K562 (cell line): Measurements from ENCODE around the gene EHBP1L1. TPM values are rescaled to one million over a fixed set of nuclear protein-coding genes. Genes with fewer than 3 reads are reported as not detected.

ENCODE experiments used
- CHD2 ChIP-seq: IDR thresholded peaks from 2 replicates; pipeline ENCODE4 v1.6.1; 2011; ENCODE audit warnings: low read depth, low read length
- CTCF ChIP-seq, 3 experiments: IDR thresholded peaks in 2 of 3; conservative IDR thresholded peaks in 1 of 3; 2 replicates each; pipeline ENCODE4 v1.5.1; 2011 to 2012; ENCODE audit warnings: low read length in 3 of 3, mild to moderate bottlenecking in 3 of 3, control low read depth in 2 of 3, improper control_type of control experiment in 1 of 3, inconsistent platforms in 1 of 3, low read depth in 1 of 3, mixed read lengths in 1 of 3, moderate library complexity in 1 of 3; ENCODE audit not compliant: insufficient read depth in 2 of 3
- KDM2B ChIP-seq: fragments of 250-450 bp; sonication (Bioruptor Pico); IDR thresholded peaks from 2 replicates; pipeline ENCODE4 v1.8.0; 2021; ENCODE audit warnings: mild to moderate bottlenecking, moderate library complexity
- MAZ ChIP-seq, 2 experiments: fragments of 450-650 bp in 1 of 2; sonication (generic) in 1 of 2; formaldehyde crosslinking; IDR thresholded peaks in 1 of 2; conservative IDR thresholded peaks in 1 of 2; 2 replicates each; pipeline versions ENCODE4 v1.4.0 to v1.5.0; 2020; ENCODE audit warnings: mild to moderate bottlenecking in 1 of 2, missing genetic modification reagents in 1 of 2
- MBD2 ChIP-seq: sonication (generic); IDR thresholded peaks from 2 replicates; pipeline ENCODE4 v1.6.1; 2016; ENCODE audit warnings: low read depth, borderline replicate concordance
- NFYB ChIP-seq: IDR thresholded peaks from 2 replicates; pipeline ENCODE4 v1.6.1; 2011; ENCODE audit warnings: mild to moderate bottlenecking, moderate library complexity; ENCODE audit not compliant: insufficient read length; ENCODE audit errors: extremely low read depth
- NRF1 ChIP-seq, 2 experiments: fragments of 450-650 bp; IDR thresholded peaks in 1 of 2; conservative IDR thresholded peaks in 1 of 2; 2 replicates each; pipeline ENCODE4 v1.6.1; 2014; ENCODE audit warnings: mild to moderate bottlenecking in 2 of 2
- POLR2B ChIP-seq: fragments of 450-650 bp; IDR thresholded peaks from 2 replicates; pipeline ENCODE4 v1.6.1; 2018; ENCODE audit warnings: low read depth; ENCODE audit not compliant: partially characterized antibody
- POU5F1 ChIP-seq: fragments of 150-350 bp; IDR thresholded peaks from 2 replicates; pipeline ENCODE4 v1.6.1; 2014; ENCODE audit warnings: borderline replicate concordance, low read length, low read depth, mild to moderate bottlenecking; ENCODE audit not compliant: partially characterized antibody
- SAFB2 ChIP-seq: fragments of 200-400 bp; formaldehyde crosslinking; IDR thresholded peaks from 2 replicates; pipeline ENCODE4 v1.6.1; 2018; ENCODE audit warnings: borderline replicate concordance, low read length, low read depth, moderate library complexity; ENCODE audit not compliant: severe bottlenecking
- SMARCA5 ChIP-seq: fragments of 450-650 bp; IDR thresholded peaks from 2 replicates; pipeline ENCODE4 v1.6.1; 2016
- SREBF1 ChIP-seq: fragments of 150-350 bp; IDR thresholded peaks from 2 replicates; pipeline ENCODE4 v1.6.1; 2014; ENCODE audit warnings: antibody characterized with exemption, low read depth, low read length, borderline replicate concordance
- USF1 ChIP-seq: sonication (generic); formaldehyde crosslinking; IDR thresholded peaks from 2 replicates; pipeline ENCODE4 v1.9.0; 2022; ENCODE audit warnings: mild to moderate bottlenecking, missing genetic modification reagents
- YBX1 ChIP-seq: fragments of 450-650 bp; IDR thresholded peaks from 2 replicates; pipeline ENCODE4 v1.7.1; 2016; ENCODE audit warnings: mild to moderate bottlenecking
- ZBTB11 ChIP-seq, 3 experiments: fragments of 200-800 bp in 1 of 3; fragments of 250-450 bp in 1 of 3; fragments of 450-650 bp in 1 of 3; sonication (Bioruptor Pico) in 1 of 3; sonication (Bioruptor generic) in 1 of 3; formaldehyde crosslinking in 1 of 3; IDR thresholded peaks; 2 replicates each; pipeline versions ENCODE4 v1.6.1 to v1.8.0; 2016 to 2022; ENCODE audit warnings: mild to moderate bottlenecking in 2 of 3, missing genetic modification characterization in 2 of 3, missing compliant biosample characterization in 1 of 3, moderate library complexity in 1 of 3
- ZEB2 ChIP-seq: fragments of 450-650 bp; IDR thresholded peaks from 2 replicates; pipeline ENCODE4 v1.6.1; 2016
- ZNF280A ChIP-seq: fragments of 450-650 bp; IDR thresholded peaks from 2 replicates; pipeline ENCODE4 v1.6.1; 2018; ENCODE audit warnings: mild to moderate bottlenecking, low read depth; ENCODE audit not compliant: partially characterized antibody
- ZNF3 ChIP-seq: fragments of 250-450 bp; sonication (Bioruptor Pico); IDR thresholded peaks from 2 replicates; pipeline ENCODE4 v1.5.0; 2021; ENCODE audit warnings: mild to moderate bottlenecking, moderate library complexity
- polyA plus RNA-seq, 8 experiments: library from polyadenylated mRNA; depleted of rRNA in 4 of 8; stranded (reverse) in 5 of 8; unstranded in 3 of 8; fragments of >200 nt; fragmentation: Nextera tagmentation in 2 of 8; fragmentation: Illumina TruSeq in 1 of 8; extraction: Ambion mirVana in 2 of 8; extraction: Trizol in 1 of 8; gene quantifications; 2 replicates each; pipeline versions ENCODE4 v1.2.1 to v1.2.3, GENCODE V29; 2011 to 2014; ENCODE audit warnings: inconsistent platforms in 1 of 8, missing spikeins in 1 of 8
- total RNA-seq, 7 experiments: library from RNA; depleted of rRNA in 6 of 7; stranded (reverse); fragments of >200 nt in 6 of 7; fragmentation: Illumina TruSeq in 2 of 7; extraction: Trizol in 2 of 7; gene quantifications; 2 replicates each; pipeline versions ENCODE4 v1.2.1 to v1.2.3, GENCODE V29; 2011 to 2021; ENCODE audit warnings: low replicate concordance in 1 of 7

Gene EHBP1L1
- total and polyA plus RNA-seq, 9 of the 15 experiments (the other 6 are each of a cell fraction or from before 2014, with no cell fraction given), result 0.03 to 87.1 (median 26.3) TPM

GRCh38 chr11:65558002-65558929 lies 17.6 kb upstream of the EHBP1L1 start, which contains the start of gene LTBP3 (continued):
- TF ChIP-seq ZBTB11 (CRISPR knock-in tag; IDR thresholded peaks at IDR 0.05) (0 out of 6 replicates have a peak, but pooled peaks of 1 of the 3 experiments have one; percentile 25), SMARCA5 (no peak), USF1 (CRISPR knock-in tag) (no peak), YBX1 (no peak), MAZ (CRISPR knock-in tag; conservative IDR thresholded peaks at IDR 0.05 in 1 of 2, IDR thresholded peaks at IDR 0.05 in 1 of 2) (peak; percentile 63 to 97; a peak in 2 of 4 replicates), NRF1 (conservative IDR thresholded peaks at IDR 0.05 in 1 of 2, IDR thresholded peaks at IDR 0.05 in 1 of 2) (peak; percentile 15 to 19; a peak in 2 of 4 replicates), CHD2 (peak; percentile 11; the same call in 1 of the 2 replicates), SAFB2 (no peak), ZNF280A (no peak), NFYB (no peak), ZNF3 (CRISPR knock-in tag) (no peak), SREBF1 (no peak), ZEB2 (0 out of 2 replicates have a peak, but pooled peaks have one; percentile 37), POU5F1 (no peak), KDM2B (peak; percentile 74; the same call in 1 of the 2 replicates), CTCF (IDR thresholded peaks at IDR 0.05 in 2 of 3, conservative IDR thresholded peaks at IDR 0.05 in 1 of 3; ENCODE audit: insufficient read depth in 2 of 3, low read depth in 1 of 3, low read length in 3 of 3) (peak in 1 of 3 experiments; percentile 2; a peak in 2 of 6 replicates), MBD2 (no peak; the same call in 1 of the 2 replicates), POLR2B (no peak)
